Neural cell (in vitro differentiated cells): ENCODE measurements around the gene ASCL4. TPM values are rescaled to one million over a fixed set of nuclear protein-coding genes. Genes with fewer than 3 reads are reported as not detected.

Experiments
- H2AFZ ChIP-seq: fragments of 200-600, 300-800 bp; sonication (generic), shearing (Covaris generic); 2 replicates; pipeline ENCODE4 v1.6.0; 2014; ENCODE audit warnings: low read depth, mild to moderate bottlenecking, antibody characterized with exemption, low read length, moderate library complexity
- H3F3A ChIP-seq: fragments of 200-600 bp; shearing (Covaris generic); 2 replicates; pipeline ENCODE4 v1.6.1; 2016; ENCODE audit warnings: mild to moderate bottlenecking, moderate library complexity, mixed read lengths, antibody characterized with exemption, low read length; ENCODE audit not compliant: insufficient read depth, poor library complexity, severe bottlenecking
- H3K27ac ChIP-seq: fragments of 200-600, 300-800 bp; sonication (generic), shearing (Covaris generic); 2 replicates; pipeline ENCODE4 v1.5.1; 2014; ENCODE audit warnings: mild to moderate bottlenecking, low read length, moderate library complexity
- H3K27me3 ChIP-seq: fragments of 300-800, 200-600 bp; sonication (generic), shearing (Covaris generic); 2 replicates; pipeline ENCODE4 v1.6.0; 2014; ENCODE audit warnings: mild to moderate bottlenecking, low read depth, low read length, moderate library complexity; ENCODE audit not compliant: insufficient read depth
- H3K36me3 ChIP-seq: fragments of 300-800, 200-600 bp; sonication (generic), shearing (Covaris generic); 2 replicates; pipeline ENCODE4 v1.5.1; 2014; ENCODE audit warnings: mild to moderate bottlenecking, antibody characterized with exemption, low read length, moderate library complexity; ENCODE audit not compliant: insufficient read depth
- H3K4me2 ChIP-seq: fragments of 300-800, 200-600 bp; sonication (generic), shearing (Covaris generic); 2 replicates; pipeline ENCODE4 v1.6.0; 2014; ENCODE audit warnings: mild to moderate bottlenecking, low read length
- H3K4me3 ChIP-seq: fragments of 300-800, 200-600 bp; sonication (generic), shearing (Covaris generic); 2 replicates; pipeline ENCODE4 v1.5.1; 2014; ENCODE audit warnings: mild to moderate bottlenecking, low read length, moderate library complexity
- H3K79me2 ChIP-seq: fragments of 200-600 bp; shearing (Covaris generic); replicated peaks from 2 replicates; pipeline ENCODE4 v1.6.0; 2014; ENCODE audit warnings: mild to moderate bottlenecking, low read length, moderate library complexity; ENCODE audit not compliant: insufficient read depth
- H3K9ac ChIP-seq: fragments of 300-800, 200-600 bp; sonication (generic), shearing (Covaris generic); 2 replicates; pipeline ENCODE4 v1.6.1; 2016; ENCODE audit warnings: mild to moderate bottlenecking, low read length, mixed read lengths
- H3K9me2 ChIP-seq: fragments of 200-600 bp; shearing (Covaris generic); 2 replicates; pipeline ENCODE4 v1.6.1; 2016; ENCODE audit warnings: mild to moderate bottlenecking, low read length, mixed read lengths; ENCODE audit not compliant: insufficient read depth
- H3K9me3 ChIP-seq: fragments of 200-600, 300-800 bp; sonication (generic), shearing (Covaris generic); 2 replicates; pipeline ENCODE4 v1.6.1; 2016; ENCODE audit warnings: mild to moderate bottlenecking, mixed run types, low read length, moderate library complexity, mixed read lengths
- H4K20me1 ChIP-seq: fragments of 200-600 bp; shearing (Covaris generic); 2 replicates; pipeline ENCODE4 v1.6.1; 2016; ENCODE audit warnings: mild to moderate bottlenecking, mixed run types; ENCODE audit not compliant: insufficient read depth
- EP300 ChIP-seq: fragments of 450-650 bp; conservative IDR thresholded peaks from 2 replicates; pipeline ENCODE4 v1.6.1; 2014; ENCODE audit warnings: antibody characterized with exemption, mild to moderate bottlenecking, moderate library complexity; ENCODE audit not compliant: poor library complexity, severe bottlenecking
- EZH2 ChIP-seq: fragments of 200-600, 300-800 bp; shearing (Covaris generic), sonication (generic); IDR thresholded peaks from 2 replicates; pipeline ENCODE4 v1.6.1; 2014; ENCODE audit warnings: antibody characterized with exemption, low read length, borderline replicate concordance, mild to moderate bottlenecking; ENCODE audit not compliant: insufficient read depth, poor library complexity, severe bottlenecking
- MXI1 ChIP-seq: fragments of 450-650 bp; conservative IDR thresholded peaks from 2 replicates; pipeline ENCODE4 v1.6.1; 2014; ENCODE audit warnings: antibody characterized with exemption, mild to moderate bottlenecking; ENCODE audit not compliant: poor library complexity, severe bottlenecking
- POLR2AphosphoS5 ChIP-seq: IDR thresholded peaks from 2 replicates; pipeline ENCODE4 v1.6.1; 2012
- RAD21 ChIP-seq: fragments of 450-650 bp; conservative IDR thresholded peaks from 2 replicates; pipeline ENCODE4 v1.6.1; 2014; ENCODE audit warnings: antibody characterized with exemption, mild to moderate bottlenecking, moderate library complexity
- SMC3 ChIP-seq: fragments of 450-650 bp; conservative IDR thresholded peaks from 2 replicates; pipeline ENCODE4 v1.6.1; 2014; ENCODE audit warnings: antibody characterized with exemption, mild to moderate bottlenecking, moderate library complexity; ENCODE audit not compliant: poor library complexity
- TAF1 ChIP-seq: IDR thresholded peaks from 2 replicates; pipeline ENCODE4 v1.6.1; 2012; ENCODE audit warnings: low read depth
- polyA plus RNA-seq: library from polyadenylated mRNA; depleted of rRNA; stranded (reverse); fragments of >200 nt; gene quantifications from 2 replicates; pipeline ENCODE4 v1.2.3, GENCODE V29; 2014
- TF ChIP-seq, protein P1 (sequence below): fragments of 450-650 bp; IDR thresholded peaks from 2 replicates; pipeline ENCODE4 v1.5.1; 2014; ENCODE audit warnings: antibody characterized with exemption, mild to moderate bottlenecking, moderate library complexity; ENCODE audit not compliant: poor library complexity, severe bottlenecking

The ASCL4 gene
- polyA plus RNA-seq, 1 donor from 2014 or later: not detected

DNA sequence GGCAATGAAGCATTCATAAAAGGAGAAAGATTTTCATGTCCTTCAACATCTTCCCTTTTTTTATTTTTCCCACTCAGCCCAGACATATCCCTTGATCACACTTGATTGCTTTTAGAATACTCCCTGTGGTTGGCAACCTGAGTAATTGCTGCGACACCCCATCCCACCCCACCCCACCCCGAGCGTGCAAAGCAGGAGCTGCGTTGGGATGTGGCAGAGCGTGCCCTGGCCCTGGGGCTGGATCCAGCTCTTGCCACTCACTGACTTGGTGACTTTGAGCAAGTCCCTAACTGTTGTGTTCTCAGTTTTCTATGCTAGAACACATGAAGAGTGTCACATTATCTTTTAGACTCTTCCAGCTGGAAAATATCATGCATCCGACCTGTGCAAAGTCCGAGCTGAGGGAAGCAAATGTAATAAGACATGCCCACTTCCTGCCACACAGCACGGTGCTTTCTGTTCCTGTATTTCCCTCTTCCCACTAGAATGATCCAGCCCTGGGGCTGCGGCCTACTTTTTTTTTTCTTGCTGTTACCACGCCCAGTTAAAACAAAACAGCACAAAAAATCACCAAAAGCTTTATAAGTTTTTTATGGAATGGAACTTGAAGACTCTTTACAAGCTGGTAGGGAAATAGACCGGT is 4.0 kb downstream of the ASCL4 start:
- Histone ChIP-seq H2AFZ (no peak overlapping the region), H3K9me3 (no peaks in the 10 kb centered on the region), H3K27ac (no peak overlapping the region), H4K20me1 (no peaks in the 10 kb centered on the region), H3F3A (no peaks in the 10 kb centered on the region), H3K4me2 (no peak overlapping the region), H3K9ac (no peak overlapping the region), H3K79me2 (no peaks in the 10 kb centered on the region), H3K36me3 (no peaks in the 10 kb centered on the region), H3K27me3 (peaks cover 46% of the 10 kb centered on the region), H3K9me2 (no peaks in the 10 kb centered on the region), H3K4me3 (no peak overlapping the region)
- no peak for TF ChIP-seq EZH2
- TF ChIP-seq SMC3: no peak
- TF ChIP-seq, protein P1, sequence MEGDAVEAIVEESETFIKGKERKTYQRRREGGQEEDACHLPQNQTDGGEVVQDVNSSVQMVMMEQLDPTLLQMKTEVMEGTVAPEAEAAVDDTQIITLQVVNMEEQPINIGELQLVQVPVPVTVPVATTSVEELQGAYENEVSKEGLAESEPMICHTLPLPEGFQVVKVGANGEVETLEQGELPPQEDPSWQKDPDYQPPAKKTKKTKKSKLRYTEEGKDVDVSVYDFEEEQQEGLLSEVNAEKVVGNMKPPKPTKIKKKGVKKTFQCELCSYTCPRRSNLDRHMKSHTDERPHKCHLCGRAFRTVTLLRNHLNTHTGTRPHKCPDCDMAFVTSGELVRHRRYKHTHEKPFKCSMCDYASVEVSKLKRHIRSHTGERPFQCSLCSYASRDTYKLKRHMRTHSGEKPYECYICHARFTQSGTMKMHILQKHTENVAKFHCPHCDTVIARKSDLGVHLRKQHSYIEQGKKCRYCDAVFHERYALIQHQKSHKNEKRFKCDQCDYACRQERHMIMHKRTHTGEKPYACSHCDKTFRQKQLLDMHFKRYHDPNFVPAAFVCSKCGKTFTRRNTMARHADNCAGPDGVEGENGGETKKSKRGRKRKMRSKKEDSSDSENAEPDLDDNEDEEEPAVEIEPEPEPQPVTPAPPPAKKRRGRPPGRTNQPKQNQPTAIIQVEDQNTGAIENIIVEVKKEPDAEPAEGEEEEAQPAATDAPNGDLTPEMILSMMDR: no peak
- TF ChIP-seq MXI1: no peak
- no peak for TF ChIP-seq RAD21
- TF ChIP-seq EP300: no peak

DNA sequence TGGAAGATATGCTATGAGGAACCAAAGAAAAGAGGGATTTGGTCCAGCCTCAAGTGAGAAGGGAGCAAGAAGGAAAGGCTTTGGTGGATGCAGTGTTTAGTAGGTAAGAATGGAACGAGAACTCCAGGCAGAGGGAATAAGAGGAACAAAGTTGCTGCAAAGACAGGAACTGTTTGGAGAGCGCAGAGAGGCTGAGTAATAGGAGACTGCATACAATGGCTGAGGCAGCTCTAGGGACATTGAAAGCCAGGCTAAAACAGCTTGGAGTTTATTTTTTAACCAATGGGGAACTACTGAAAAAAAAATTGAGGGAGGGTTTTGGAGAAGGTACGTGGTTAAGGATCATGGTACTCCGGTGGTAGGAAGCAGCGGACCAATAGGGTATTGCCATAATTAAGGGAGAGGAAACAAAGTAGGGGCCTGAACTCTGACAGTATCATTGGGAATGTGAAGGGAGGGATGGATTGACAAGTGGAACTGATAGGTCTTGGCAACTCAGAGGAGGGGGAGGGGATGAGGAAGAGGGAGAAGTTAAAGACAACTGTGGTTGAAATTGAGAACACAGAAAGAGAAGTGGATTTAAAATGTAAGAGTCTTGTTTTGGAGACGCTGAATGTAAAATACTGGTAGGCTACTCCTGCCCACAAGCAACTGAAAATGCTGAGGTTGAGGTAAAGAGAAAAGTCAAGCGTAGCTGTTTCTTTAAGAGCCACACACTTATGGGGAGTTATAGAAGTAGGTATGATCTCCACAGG is 4.8 kb downstream of the ASCL4 start:
- no peak overlapping the region for H3K4me2 ChIP-seq
- H4K20me1 ChIP-seq: no peaks in the 10 kb centered on the region
- no peaks in the 10 kb centered on the region for H3K9me2 ChIP-seq
- peaks cover 39% of the 10 kb centered on the region for H3K27me3 ChIP-seq
- H3K4me3 ChIP-seq: no peak overlapping the region
- no peaks in the 10 kb centered on the region for H3K36me3 ChIP-seq
- H3K9me3 ChIP-seq: no peaks in the 10 kb centered on the region
- no peaks in the 10 kb centered on the region for H3F3A ChIP-seq
- no peak overlapping the region for H3K27ac ChIP-seq
- no peak overlapping the region for H2AFZ ChIP-seq
- TF ChIP-seq SMC3 (no peak), MXI1 (no peak), EP300 (no peak), RAD21 (no peak), TAF1 (no peak), EZH2 (no peak), POLR2AphosphoS5 (no peak)
- TF ChIP-seq, protein P1: no peak
- no peak overlapping the region for H3K9ac ChIP-seq
- H3K79me2 ChIP-seq: no peaks in the 10 kb centered on the region
